Astrocyte (in vitro differentiated cells and primary cell): ENCODE results near the gene KCNJ13. TPM values are rescaled to one million over a fixed set of nuclear protein-coding genes. Genes with fewer than 3 reads are reported as not detected.
"Not testable (repeated sequence)": the region's sequence is repeated elsewhere in the genome, so short reads cannot be mapped to it uniquely, and the experiment has no call there.

Experiments used
- DNase-seq: peaks from one replicate; pipeline ENCODE4 v3.0.0-alpha.2; 2010; ENCODE audit warnings: low read depth
- FAIRE-seq: peaks from 2 replicates; lab custom pipeline; 2011; peaks lifted over from hg19 to GRCh38; lab: Jason Lieb, UNC
- H2AFZ ChIP-seq: 2 replicates; pipeline ENCODE4 v1.6.0; 2012; ENCODE audit warnings: low read depth, low read length, inconsistent platforms
- H3K27ac ChIP-seq: 2 replicates; pipeline ENCODE4 v1.5.1; 2011; ENCODE audit warnings: low read depth, low read length, inconsistent platforms
- H3K27me3 ChIP-seq: 2 replicates; pipeline ENCODE4 v1.6.0; 2011; ENCODE audit warnings: low read length, inconsistent platforms; ENCODE audit not compliant: insufficient read depth
- H3K36me3 ChIP-seq: 2 replicates; pipeline ENCODE4 v1.5.1; 2011; ENCODE audit warnings: low read length, inconsistent platforms; ENCODE audit not compliant: insufficient read depth
- H3K4me1 ChIP-seq: 2 replicates; pipeline ENCODE4 v1.5.1; 2011; ENCODE audit warnings: low read length, inconsistent platforms; ENCODE audit not compliant: insufficient read depth
- H3K4me2 ChIP-seq: 2 replicates; pipeline ENCODE4 v1.6.0; 2012; ENCODE audit warnings: low read length, inconsistent platforms
- H3K4me3 ChIP-seq: 2 replicates; pipeline ENCODE4 v1.5.1; 2011; ENCODE audit warnings: low read depth, mild to moderate bottlenecking, low read length, inconsistent platforms; ENCODE audit not compliant: insufficient read depth
- H3K79me2 ChIP-seq: 2 replicates; pipeline ENCODE4 v1.6.0; 2012; ENCODE audit warnings: mild to moderate bottlenecking, low read length, inconsistent platforms; ENCODE audit not compliant: insufficient read depth
- H3K9ac ChIP-seq: 2 replicates; pipeline ENCODE4 v1.6.0; 2012; ENCODE audit warnings: mild to moderate bottlenecking, low read length, inconsistent platforms
- H3K9me3 ChIP-seq: 2 replicates; pipeline ENCODE4 v1.5.1; 2012; ENCODE audit warnings: low read depth, mild to moderate bottlenecking, low read length, inconsistent platforms; ENCODE audit not compliant: insufficient read depth
- H4K20me1 ChIP-seq: 2 replicates; pipeline ENCODE4 v1.6.0; 2012; ENCODE audit warnings: low read length, inconsistent platforms; ENCODE audit not compliant: insufficient read depth
- H3K27ac Mint-ChIP-seq: one replicate; pipeline ENCODE4 v1.8.0; 2021; ENCODE audit warnings: mild to moderate bottlenecking, mixed read lengths; ENCODE audit not compliant: unreplicated experiment
- H3K27me3 Mint-ChIP-seq: one replicate; pipeline ENCODE4 v1.8.0; 2021; ENCODE audit warnings: low read depth, mixed read lengths; ENCODE audit not compliant: unreplicated experiment
- H3K36me3 Mint-ChIP-seq: one replicate; pipeline ENCODE4 v1.8.0; 2021; ENCODE audit warnings: low read depth, mixed read lengths; ENCODE audit not compliant: unreplicated experiment
- H3K4me1 Mint-ChIP-seq: one replicate; pipeline ENCODE4 v1.8.0; 2021; ENCODE audit warnings: low read depth, mixed read lengths; ENCODE audit not compliant: unreplicated experiment
- H3K4me3 Mint-ChIP-seq: one replicate; pipeline ENCODE4 v1.8.0; 2021; ENCODE audit warnings: mild to moderate bottlenecking, moderate library complexity, mixed read lengths; ENCODE audit not compliant: unreplicated experiment
- H3K9me3 Mint-ChIP-seq: one replicate; pipeline ENCODE4 v1.8.0; 2021; ENCODE audit warnings: mild to moderate bottlenecking, mixed read lengths; ENCODE audit not compliant: unreplicated experiment
- CTCF ChIP-seq: IDR thresholded peaks from 2 replicates; pipeline ENCODE4 v1.5.1; 2011; ENCODE audit warnings: low read depth, mild to moderate bottlenecking, inconsistent platforms, low read length, moderate library complexity; ENCODE audit not compliant: insufficient read depth
- EZH2 ChIP-seq: IDR thresholded peaks from 2 replicates; pipeline ENCODE4 v1.6.1; 2012; ENCODE audit warnings: mild to moderate bottlenecking, low read length, inconsistent platforms; ENCODE audit not compliant: insufficient read depth
- total RNA-seq: library from RNA; stranded (reverse); gene quantifications from 2 replicates; pipeline ENCODE4 v1.2.1, GENCODE V29; 2021

Gene KCNJ13
- total RNA-seq, 1 donor from 2014 or later = not detected

GRCh38 chr2:232721882-232722281 lies 54.5 kb downstream of the KCNJ13 start:
- peaks cover 7% of the 10 kb centered on the region for H3K4me1 Mint-ChIP-seq
- no peak overlapping the region for H3K4me3 Mint-ChIP-seq
- H3K27ac Mint-ChIP-seq = no peak overlapping the region
- Histone ChIP-seq H3K9me3 (no peaks in the 10 kb centered on the region), H3K4me1 (no peaks in the 10 kb centered on the region), H3K4me3 (no peak overlapping the region), H3K79me2 (peaks cover 87% of the 10 kb centered on the region), H3K4me2 (no peak overlapping the region), H4K20me1 (peaks cover 72% of the 10 kb centered on the region), H3K27me3 (no peaks in the 10 kb centered on the region), H3K9ac (no peak overlapping the region), H2AFZ (no peak overlapping the region), H3K27ac (no peak overlapping the region), H3K36me3 (peaks cover 7% of the 10 kb centered on the region)
- no peak for FAIRE-seq
- H3K27me3 Mint-ChIP-seq = no peaks in the 10 kb centered on the region
- H3K9me3 Mint-ChIP-seq = no peaks in the 10 kb centered on the region
- H3K36me3 Mint-ChIP-seq = peaks cover 8% of the 10 kb centered on the region
- TF ChIP-seq EZH2 (no peak), CTCF (no peak)
- DNase-seq = no peak

GRCh38 chr2:232721261-232721660 lies 55.1 kb downstream of the KCNJ13 start:
- Histone ChIP-seq H2AFZ (no peak overlapping the region), H3K9me3 (no peaks in the 10 kb centered on the region), H3K27ac (no peak overlapping the region), H3K79me2 (peaks cover 91% of the 10 kb centered on the region), H3K9ac (no peak overlapping the region), H3K4me1 (no peaks in the 10 kb centered on the region), H3K36me3 (peaks cover 7% of the 10 kb centered on the region), H4K20me1 (peaks cover 77% of the 10 kb centered on the region), H3K4me3 (no peak overlapping the region), H3K4me2 (no peak overlapping the region), H3K27me3 (no peaks in the 10 kb centered on the region)
- TF ChIP-seq EZH2 = no peak
- no peak for TF ChIP-seq CTCF
- DNase-seq (no peak), FAIRE-seq (no peak)
- Mint-ChIP-seq H3K27ac (no peak overlapping the region), H3K27me3 (no peaks in the 10 kb centered on the region), H3K36me3 (peaks cover 8% of the 10 kb centered on the region), H3K4me3 (no peak overlapping the region), H3K9me3 (no peaks in the 10 kb centered on the region), H3K4me1 (peaks cover 7% of the 10 kb centered on the region)

DNA sequence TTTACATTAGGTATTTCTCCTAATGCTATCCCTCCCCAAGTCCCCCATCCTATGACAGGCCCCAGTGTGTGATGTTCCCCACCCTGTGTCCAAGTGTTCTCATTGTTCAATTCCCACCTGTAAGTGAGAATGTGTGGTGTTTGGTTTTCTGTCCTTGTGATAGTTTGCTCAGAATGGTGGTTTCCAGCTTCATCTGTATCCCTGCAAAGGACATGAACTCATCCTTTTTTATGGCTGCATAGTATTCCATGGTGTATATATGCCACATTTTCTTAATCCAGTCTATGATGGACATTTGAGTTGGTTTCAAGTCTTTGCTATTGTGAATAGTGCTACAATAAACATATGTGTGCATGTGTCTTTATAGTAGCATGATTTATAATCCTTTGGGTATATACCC lies 56.3 kb downstream of the KCNJ13 start:
- not testable (repeated sequence) for H3K27me3 Mint-ChIP-seq, H3K9me3 ChIP-seq, H3K36me3 ChIP-seq, H3K9me3 Mint-ChIP-seq, DNase-seq, FAIRE-seq, H2AFZ ChIP-seq, H3K4me1 ChIP-seq, H3K4me3 ChIP-seq, H3K27me3 ChIP-seq, H3K4me1 Mint-ChIP-seq, H3K9ac ChIP-seq, H3K36me3 Mint-ChIP-seq, H3K4me2 ChIP-seq, H3K27ac ChIP-seq, H3K4me3 Mint-ChIP-seq, H3K27ac Mint-ChIP-seq
- Histone ChIP-seq H3K79me2 (peaks cover 91% of the 10 kb centered on the region), H4K20me1 (peaks cover 67% of the 10 kb centered on the region)

Other genes with a start within 250 kb of the KCNJ13 start
- gene CHRNG, start 236.9 kb downstream of the KCNJ13 start, total RNA-seq = not detected in 2 replicates
- gene TIGD1, start 226.0 kb downstream of the KCNJ13 start, total RNA-seq = 6.5 and 6.7 TPM in 2 replicates
- 112 and 113 TPM in 2 replicates for gene EIF4E2, start 225.9 kb downstream of the KCNJ13 start, total RNA-seq
- gene EFHD1, start 143.0 kb downstream of the KCNJ13 start, total RNA-seq = 15.7 and 18.8 TPM in 2 replicates
- gene GIGYF2, start 79.2 kb downstream of the KCNJ13 start, total RNA-seq = 40.9 and 47.1 TPM in 2 replicates
- 2.1 and 3.1 TPM in 2 replicates for gene SNORC, start 93.7 kb upstream of the KCNJ13 start, total RNA-seq
- 0.16 and 0.22 TPM in 2 replicates for gene NGEF, start 236.7 kb upstream of the KCNJ13 start, total RNA-seq